ENCODE results near the gene CDC42SE1. TPM values are rescaled to one million over a fixed set of nuclear protein-coding genes. Genes with fewer than 3 reads are reported as not detected.

Gene CDC42SE1
- total RNA-seq, 3 donors from 2014 or later: 69.2 to 78.5 (median 73.5) TPM

- H3K4me3 ChIP-seq: no peak overlapping the region
- no peaks in the 10 kb centered on the region for H3K4me1 ChIP-seq (ENCODE audit: low read depth)
- H3K36me3 ChIP-seq (ENCODE audit: low read depth): no peaks in the 10 kb centered on the region
- intact Hi-C loops (cut with DNase I, micrococcal nuclease): no loop called here
- no peak for DNase-seq
- TF ChIP-seq CTCF (IDR thresholded peaks at IDR 0.05): no peak
- ATAC-seq: no peak
- no peaks in the 10 kb centered on the region for H3K9me3 ChIP-seq
Observed at GRCh38 chr1:151065089-151065645, 5.7 kb upstream of the CDC42SE1 start.

- H3K4me1 ChIP-seq (ENCODE audit: low read depth): peaks cover 8% of the 10 kb centered on the region
- no peaks in the 10 kb centered on the region for H3K36me3 ChIP-seq (ENCODE audit: low read depth)
- no peak overlapping the region for H3K4me3 ChIP-seq
- no peak for TF ChIP-seq CTCF (IDR thresholded peaks at IDR 0.05)
- no peaks in the 10 kb centered on the region for H3K9me3 ChIP-seq
- ATAC-seq (no peak), DNase-seq (no peak)
- intact Hi-C loops (cut with DNase I, micrococcal nuclease): no loop called here
Observed at GRCh38 chr1:151062741-151063371, 3.4 kb upstream of the CDC42SE1 start.

- intact Hi-C loops (cut with DNase I, micrococcal nuclease): no loop called here
Observed at GRCh38 chr1:151061704-151062103, 2.3 kb upstream of the CDC42SE1 start.

GRCh38 chr1:151060657-151061421, 1.4 kb upstream of the CDC42SE1 start:
- H3K9me3 ChIP-seq: no peaks in the 10 kb centered on the region
- H3K4me1 ChIP-seq (ENCODE audit: low read depth): peaks cover 26% of the 10 kb centered on the region
- no peaks in the 10 kb centered on the region for H3K36me3 ChIP-seq (ENCODE audit: low read depth)
- ATAC-seq (no peak), DNase-seq (no peak)
- H3K4me3 ChIP-seq: no peak overlapping the region
- no peak for TF ChIP-seq CTCF (IDR thresholded peaks at IDR 0.05)
- intact Hi-C loops (cut with DNase I, micrococcal nuclease): no loop called here

More at GRCh38 chr1:151061704-151062103, 2.3 kb upstream of the CDC42SE1 start:
- no peak for ATAC-seq
- H3K9me3 ChIP-seq: no peaks in the 10 kb centered on the region
- TF ChIP-seq CTCF (IDR thresholded peaks at IDR 0.05): no peak
- H3K4me1 ChIP-seq (ENCODE audit: low read depth): peaks cover 18% of the 10 kb centered on the region
- no peak overlapping the region for H3K4me3 ChIP-seq
- no peak for DNase-seq
- H3K36me3 ChIP-seq (ENCODE audit: low read depth): no peaks in the 10 kb centered on the region

GRCh38 chr1:151060007-151060656, 710 bp upstream of the CDC42SE1 start, which contains the start of gene MLLT11:
Gene MLLT11, plus strand, starts transcription at chr1:151060397. Its CDS starts 6,828 bp downstream, at chr1:151067225.
- peak within 1 kb of the TSS; percentile 85 for H3K4me3 ChIP-seq
- H3K4me1 ChIP-seq (ENCODE audit: low read depth): peaks cover 33% of the 10 kb centered on the region
- intact Hi-C loops (cut with DNase I, micrococcal nuclease): no loop called here
- DNase-seq: peak in 2 of 3 donors; percentile 37 to 53
- H3K36me3 ChIP-seq (ENCODE audit: low read depth): no peaks in the 10 kb centered on the region
- H3K9me3 ChIP-seq: no peaks in the 10 kb centered on the region
- no peak for ATAC-seq
- TF ChIP-seq CTCF (IDR thresholded peaks at IDR 0.05): no peak
